ENCODE results near the gene HOXD13. TPM values are rescaled to one million over a fixed set of nuclear protein-coding genes. Genes with fewer than 3 reads are reported as not detected.
A peak's percentile ranks its signal among the peaks of the same experiment; 100 is the strongest.

HOXD13 gene
- total and polyA plus RNA-seq, 2 of the 8 experiments (the other 6 are each of a cell fraction or from before 2014, with no cell fraction given) = not detected

DNA sequence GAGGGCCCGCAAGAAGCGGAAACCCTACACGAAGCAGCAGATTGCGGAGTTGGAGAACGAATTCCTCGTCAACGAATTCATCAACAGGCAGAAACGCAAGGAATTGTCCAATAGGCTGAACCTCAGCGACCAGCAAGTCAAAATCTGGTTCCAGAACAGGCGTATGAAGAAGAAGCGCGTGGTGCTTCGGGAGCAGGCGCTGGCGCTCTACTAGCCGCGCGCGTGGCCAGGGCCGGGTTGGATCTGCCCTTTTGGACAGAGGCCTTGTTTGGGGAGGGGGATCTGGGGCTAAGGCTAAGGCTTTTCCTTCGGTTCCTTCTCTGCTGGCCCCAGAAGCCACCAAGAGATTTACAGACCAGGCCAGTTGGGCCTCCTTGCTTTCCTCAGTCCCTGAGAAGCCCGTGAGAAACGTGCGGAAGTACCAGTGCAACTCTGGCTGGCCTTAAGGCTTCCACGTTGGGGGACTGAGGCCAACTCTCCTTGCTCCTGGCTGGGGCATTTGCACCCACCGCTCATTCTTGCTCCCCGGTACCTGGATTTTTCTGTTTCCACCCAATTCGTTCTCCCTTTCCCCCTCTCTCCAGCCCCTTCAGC lies 8.1 kb downstream of the HOXD13 start (continued):
- TF ChIP-seq CBX8 (IDR thresholded peaks at IDR 0.05; ENCODE audit: borderline replicate concordance, low read depth, low read length) = peak; percentile 96

Data from H1 (cell line).